ENCODE measurements around the gene NCR2. TPM values are rescaled to one million over a fixed set of nuclear protein-coding genes. Genes with fewer than 3 reads are reported as not detected.
A peak's percentile ranks its signal among the peaks of the same experiment; 100 is the strongest.

The NCR2 gene
- total and polyA plus RNA-seq, 2 of the 13 experiments (the other 11 are each of a cell fraction or from before 2014, with no cell fraction given) = not detected

GRCh38 chr6:41367700-41368099 is 32.3 kb downstream of the NCR2 start (continued):
- no peak for TF ChIP-seq CHD2 (IDR thresholded peaks at IDR 0.05; ENCODE audit: low read depth, low read length)
- TF ChIP-seq ZNF33A (CRISPR knock-in tag; IDR thresholded peaks at IDR 0.05; ENCODE audit: borderline replicate concordance) = no peak
- peak; percentile 33; the same call in 1 of the 2 replicates for TF ChIP-seq FOSL2 (CRISPR knock-in tag; IDR thresholded peaks at IDR 0.05)
- TF ChIP-seq ZNF639 (CRISPR knock-in tag; conservative IDR thresholded peaks at IDR 0.05) = no peak
- TF ChIP-seq, protein P1, sequence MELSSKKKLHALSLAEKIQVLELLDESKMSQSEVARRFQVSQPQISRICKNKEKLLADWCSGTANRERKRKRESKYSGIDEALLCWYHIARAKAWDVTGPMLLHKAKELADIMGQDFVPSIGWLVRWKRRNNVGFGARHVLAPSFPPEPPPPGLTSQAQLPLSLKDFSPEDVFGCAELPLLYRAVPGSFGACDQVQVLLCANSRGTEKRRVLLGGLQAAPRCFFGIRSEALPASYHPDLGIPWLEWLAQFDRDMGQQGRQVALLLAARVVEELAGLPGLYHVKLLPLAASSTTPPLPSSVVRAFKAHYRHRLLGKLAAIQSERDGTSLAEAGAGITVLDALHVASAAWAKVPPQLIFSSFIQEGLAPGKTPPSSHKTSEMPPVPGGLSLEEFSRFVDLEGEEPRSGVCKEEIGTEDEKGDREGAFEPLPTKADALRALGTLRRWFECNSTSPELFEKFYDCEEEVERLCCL (CRISPR knock-in tag; IDR thresholded peaks at IDR 0.05; ENCODE audit: borderline replicate concordance) = no peak
- TF ChIP-seq ZBTB7B (CRISPR knock-in tag; IDR thresholded peaks at IDR 0.05) = no peak
- TF ChIP-seq ZBTB38 (CRISPR knock-in tag; IDR thresholded peaks at IDR 0.05) = peak; percentile 34; the same call in 1 of the 2 replicates
- TF ChIP-seq, protein P2, sequence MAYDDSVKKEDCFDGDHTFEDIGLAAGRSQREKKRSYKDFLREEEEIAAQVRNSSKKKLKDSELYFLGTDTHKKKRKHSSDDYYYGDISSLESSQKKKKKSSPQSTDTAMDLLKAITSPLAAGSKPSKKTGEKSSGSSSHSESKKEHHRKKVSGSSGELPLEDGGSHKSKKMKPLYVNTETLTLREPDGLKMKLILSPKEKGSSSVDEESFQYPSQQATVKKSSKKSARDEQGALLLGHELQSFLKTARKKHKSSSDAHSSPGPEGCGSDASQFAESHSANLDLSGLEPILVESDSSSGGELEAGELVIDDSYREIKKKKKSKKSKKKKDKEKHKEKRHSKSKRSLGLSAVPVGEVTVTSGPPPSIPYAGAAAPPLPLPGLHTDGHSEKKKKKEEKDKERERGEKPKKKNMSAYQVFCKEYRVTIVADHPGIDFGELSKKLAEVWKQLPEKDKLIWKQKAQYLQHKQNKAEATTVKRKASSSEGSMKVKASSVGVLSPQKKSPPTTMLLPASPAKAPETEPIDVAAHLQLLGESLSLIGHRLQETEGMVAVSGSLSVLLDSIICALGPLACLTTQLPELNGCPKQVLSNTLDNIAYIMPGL (CRISPR knock-in tag; IDR thresholded peaks at IDR 0.05; ENCODE audit: borderline replicate concordance in 1 of 2, low read depth in 1 of 2) = peak; percentile 55 to 64; a peak in 3 of 4 replicates
- no peak for TF ChIP-seq EP300 (IDR thresholded peaks at IDR 0.05; ENCODE audit: low read depth in 2 of 2, low read length in 2 of 2)
- TF ChIP-seq EP300 (CRISPR knock-in tag; IDR thresholded peaks at IDR 0.05; ENCODE audit: borderline replicate concordance) = no peak
- TF ChIP-seq, protein P3, sequence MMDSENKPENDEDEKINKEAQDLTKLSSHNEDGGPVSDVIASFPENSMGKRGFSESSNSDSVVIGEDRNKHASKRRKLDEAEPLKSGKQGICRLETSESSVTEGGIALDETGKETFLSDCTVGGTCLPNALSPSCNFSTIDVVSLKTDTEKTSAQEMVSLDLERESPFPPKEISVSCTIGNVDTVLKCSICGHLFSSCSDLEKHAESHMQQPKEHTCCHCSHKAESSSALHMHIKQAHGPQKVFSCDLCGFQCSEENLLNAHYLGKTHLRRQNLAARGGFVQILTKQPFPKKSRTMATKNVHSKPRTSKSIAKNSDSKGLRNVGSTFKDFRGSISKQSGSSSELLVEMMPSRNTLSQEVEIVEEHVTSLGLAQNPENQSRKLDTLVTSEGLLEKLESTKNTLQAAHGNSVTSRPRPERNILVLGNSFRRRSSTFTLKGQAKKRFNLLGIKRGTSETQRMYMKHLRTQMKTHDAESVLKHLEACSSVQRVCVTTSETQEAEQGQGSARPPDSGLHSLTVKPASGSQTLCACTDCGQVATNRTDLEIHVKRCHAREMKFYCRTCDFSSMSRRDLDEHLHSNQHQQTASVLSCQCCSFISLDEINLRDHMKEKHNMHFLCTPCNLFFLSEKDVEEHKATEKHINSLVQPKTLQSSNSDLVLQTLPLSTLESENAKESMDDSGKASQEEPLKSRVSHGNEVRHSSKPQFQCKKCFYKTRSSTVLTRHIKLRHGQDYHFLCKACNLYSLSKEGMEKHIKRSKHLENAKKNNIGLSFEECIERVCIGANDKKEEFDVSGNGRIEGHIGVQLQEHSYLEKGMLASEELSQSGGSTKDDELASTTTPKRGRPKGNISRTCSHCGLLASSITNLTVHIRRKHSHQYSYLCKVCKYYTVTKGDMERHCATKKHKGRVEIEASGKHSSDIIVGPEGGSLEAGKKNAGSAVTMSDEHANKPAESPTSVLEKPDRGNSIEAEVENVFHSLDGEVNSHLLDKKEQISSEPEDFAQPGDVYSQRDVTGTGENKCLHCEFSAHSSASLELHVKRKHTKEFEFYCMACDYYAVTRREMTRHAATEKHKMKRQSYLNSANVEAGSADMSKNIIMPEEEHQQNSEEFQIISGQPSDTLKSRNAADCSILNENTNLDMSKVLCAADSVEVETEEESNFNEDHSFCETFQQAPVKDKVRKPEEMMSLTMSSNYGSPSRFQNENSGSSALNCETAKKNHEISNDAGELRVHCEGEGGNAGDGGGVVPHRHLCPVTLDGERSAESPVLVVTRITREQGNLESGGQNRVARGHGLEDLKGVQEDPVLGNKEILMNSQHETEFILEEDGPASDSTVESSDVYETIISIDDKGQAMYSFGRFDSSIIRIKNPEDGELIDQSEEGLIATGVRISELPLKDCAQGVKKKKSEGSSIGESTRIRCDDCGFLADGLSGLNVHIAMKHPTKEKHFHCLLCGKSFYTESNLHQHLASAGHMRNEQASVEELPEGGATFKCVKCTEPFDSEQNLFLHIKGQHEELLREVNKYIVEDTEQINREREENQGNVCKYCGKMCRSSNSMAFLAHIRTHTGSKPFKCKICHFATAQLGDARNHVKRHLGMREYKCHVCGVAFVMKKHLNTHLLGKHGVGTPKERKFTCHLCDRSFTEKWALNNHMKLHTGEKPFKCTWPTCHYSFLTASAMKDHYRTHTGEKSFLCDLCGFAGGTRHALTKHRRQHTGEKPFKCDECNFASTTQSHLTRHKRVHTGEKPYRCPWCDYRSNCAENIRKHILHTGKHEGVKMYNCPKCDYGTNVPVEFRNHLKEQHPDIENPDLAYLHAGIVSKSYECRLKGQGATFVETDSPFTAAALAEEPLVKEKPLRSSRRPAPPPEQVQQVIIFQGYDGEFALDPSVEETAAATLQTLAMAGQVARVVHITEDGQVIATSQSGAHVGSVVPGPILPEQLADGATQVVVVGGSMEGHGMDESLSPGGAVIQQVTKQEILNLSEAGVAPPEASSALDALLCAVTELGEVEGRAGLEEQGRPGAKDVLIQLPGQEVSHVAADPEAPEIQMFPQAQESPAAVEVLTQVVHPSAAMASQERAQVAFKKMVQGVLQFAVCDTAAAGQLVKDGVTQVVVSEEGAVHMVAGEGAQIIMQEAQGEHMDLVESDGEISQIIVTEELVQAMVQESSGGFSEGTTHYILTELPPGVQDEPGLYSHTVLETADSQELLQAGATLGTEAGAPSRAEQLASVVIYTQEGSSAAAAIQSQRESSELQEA (CRISPR knock-in tag; IDR thresholded peaks at IDR 0.05; ENCODE audit: not compliant biosample characterization) = no peak
- TF ChIP-seq, protein P4, sequence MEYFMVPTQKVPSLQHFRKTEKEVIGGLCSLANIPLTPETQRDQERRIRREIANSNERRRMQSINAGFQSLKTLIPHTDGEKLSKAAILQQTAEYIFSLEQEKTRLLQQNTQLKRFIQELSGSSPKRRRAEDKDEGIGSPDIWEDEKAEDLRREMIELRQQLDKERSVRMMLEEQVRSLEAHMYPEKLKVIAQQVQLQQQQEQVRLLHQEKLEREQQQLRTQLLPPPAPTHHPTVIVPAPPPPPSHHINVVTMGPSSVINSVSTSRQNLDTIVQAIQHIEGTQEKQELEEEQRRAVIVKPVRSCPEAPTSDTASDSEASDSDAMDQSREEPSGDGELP (IDR thresholded peaks at IDR 0.05; ENCODE audit: borderline replicate concordance, low read depth) = peak; percentile 17; the same call in 1 of the 2 replicates
- TF ChIP-seq ZNF746 (CRISPR knock-in tag; IDR thresholded peaks at IDR 0.05) = no peak
- no peak for TF ChIP-seq ZNF138 (CRISPR knock-in tag; IDR thresholded peaks at IDR 0.05; ENCODE audit: low read depth)
- no peak for TF ChIP-seq TCF12 (IDR thresholded peaks at IDR 0.05)
- no peak for TF ChIP-seq TCF12 (CRISPR knock-in tag; IDR thresholded peaks at IDR 0.05)

Measured in HepG2 (cell line).